Erythroblast (primary cell): ENCODE measurements around the gene RBM43.

Source experiments
- DNase-seq, 2 experiments: peaks; one replicate each; lab custom pipeline; 2025; lab: John Stamatoyannopoulos, UW
- GATA1 ChIP-seq: IDR thresholded peaks from 2 replicates; pipeline ENCODE4 v1.6.1; 2011; ENCODE audit warnings: low read depth, mild to moderate bottlenecking, control low read depth, low read length, moderate library complexity
- POLR2A ChIP-seq: IDR thresholded peaks from 2 replicates; pipeline ENCODE4 v1.6.1; 2011; ENCODE audit warnings: mild to moderate bottlenecking, low read length

RBM43 gene

DNA sequence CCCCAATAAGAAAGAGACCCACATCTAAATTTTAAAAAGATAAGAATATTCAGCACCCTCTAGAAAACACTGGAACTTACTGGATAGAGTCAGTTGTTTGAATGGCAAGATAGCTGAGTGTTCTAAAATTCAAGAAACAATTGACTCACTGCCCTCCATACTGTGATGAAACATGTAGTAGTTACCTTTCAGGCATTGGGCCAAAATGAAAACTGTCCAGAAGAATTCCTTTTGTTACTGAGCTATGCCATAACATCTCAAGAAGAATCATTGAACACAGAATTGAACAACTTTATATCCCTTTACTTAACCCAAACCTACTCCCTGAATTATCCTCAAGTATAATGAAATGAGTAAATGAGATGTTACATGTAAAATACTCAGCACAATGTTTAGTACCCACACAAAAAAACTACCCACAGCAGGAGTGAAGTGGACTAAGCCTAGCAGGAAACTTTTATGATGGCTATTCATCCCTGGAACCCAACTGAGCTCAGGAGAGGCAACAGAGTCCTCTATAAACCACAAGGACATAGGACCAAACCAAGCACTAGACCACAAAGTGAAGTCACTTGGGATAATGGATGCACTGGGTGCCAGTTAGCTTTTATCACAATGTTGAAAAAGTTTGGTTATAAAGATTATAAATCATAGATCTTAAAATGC is 32.7 kb downstream of the RBM43 start:
- DNase-seq, result no peak
- no peak for TF ChIP-seq POLR2A
- no peak for TF ChIP-seq GATA1

DNA sequence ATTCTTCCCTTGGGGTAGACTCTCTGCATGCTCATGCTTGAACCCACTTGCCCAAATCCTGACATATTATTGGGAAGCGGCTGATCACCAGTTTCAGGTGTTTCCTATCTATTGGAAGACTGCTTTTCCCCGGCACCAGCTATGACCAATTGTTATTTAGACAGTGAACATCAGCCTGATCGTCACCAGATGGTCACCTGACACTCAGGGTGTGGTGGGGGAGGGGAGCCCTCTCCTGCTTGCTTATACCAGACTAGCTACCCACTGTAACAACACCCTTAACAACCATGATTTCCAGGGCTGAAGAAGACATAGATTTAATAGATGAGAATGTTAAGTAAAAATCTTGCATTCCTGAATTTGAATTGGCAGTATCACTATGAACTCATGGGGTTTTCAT is 44.3 kb downstream of the RBM43 start:
- no peak for DNase-seq
- TF ChIP-seq POLR2A (no peak), GATA1 (no peak)

DNA sequence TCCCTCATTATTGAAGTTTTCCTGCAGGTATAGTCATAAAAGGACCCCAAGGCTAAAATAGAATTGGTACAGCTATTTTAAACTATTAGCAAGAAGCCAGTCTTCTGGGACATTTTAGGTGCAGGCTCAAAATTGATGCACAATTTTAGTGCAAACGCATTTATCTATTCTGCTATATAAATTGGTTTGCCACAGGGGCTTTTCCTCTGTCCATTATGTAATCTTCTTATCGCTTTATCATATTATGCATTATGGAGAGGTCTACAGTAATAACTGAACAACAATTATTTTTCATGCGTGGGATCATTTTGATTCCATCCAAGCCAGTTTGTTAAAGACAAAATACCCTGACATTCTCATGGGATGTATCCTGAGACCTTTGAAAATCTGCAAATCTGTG is 54.6 kb downstream of the RBM43 start:
- TF ChIP-seq GATA1 (no peak), POLR2A (no peak)
- no peak for DNase-seq

DNA sequence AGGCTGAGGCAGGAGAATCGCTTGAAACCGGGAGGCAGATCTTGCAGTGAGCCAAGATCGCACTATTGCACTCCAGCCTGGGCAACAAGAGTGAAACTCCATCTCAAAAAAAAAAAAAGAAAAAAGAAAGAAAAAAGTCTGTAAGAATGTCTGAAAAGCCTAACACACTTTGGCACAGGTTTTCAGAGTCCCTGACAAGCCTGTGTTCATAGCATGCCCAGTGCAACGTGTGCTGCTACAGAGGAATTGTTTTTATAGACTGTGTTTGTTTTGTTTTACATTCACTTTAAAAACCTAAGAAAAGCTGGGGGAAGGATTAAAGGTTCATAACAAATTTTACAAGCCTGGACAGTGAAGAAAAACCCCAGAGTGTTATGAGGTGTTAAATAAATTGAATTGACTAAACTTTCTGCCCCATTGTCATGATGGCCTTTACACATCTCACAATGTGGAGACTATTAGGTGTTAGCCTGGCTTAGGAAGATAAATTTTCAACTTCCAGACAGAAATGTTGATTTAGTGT is 55.2 kb downstream of the RBM43 start:
- TF ChIP-seq GATA1 (no peak), POLR2A (no peak)
- no peak for DNase-seq

DNA sequence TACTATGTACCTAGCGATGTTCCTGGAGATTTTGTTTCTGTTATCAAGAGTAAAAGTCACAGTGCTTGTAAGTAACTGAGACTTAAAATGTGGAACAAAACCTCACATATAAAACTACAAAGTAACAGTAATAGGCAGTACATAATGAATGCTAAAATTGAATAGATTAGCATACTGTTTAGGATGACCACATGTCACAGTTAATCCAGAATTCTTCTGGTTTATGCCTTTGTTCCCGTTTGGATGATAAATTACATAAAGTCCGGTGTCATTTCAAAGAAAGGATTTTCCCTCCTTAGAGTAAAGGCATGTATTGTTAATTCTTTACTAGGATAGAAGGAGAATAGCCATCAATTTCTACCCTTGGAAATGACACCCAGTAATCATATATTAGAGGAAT is 56.1 kb downstream of the RBM43 start:
- TF ChIP-seq POLR2A, result no peak
- no peak for TF ChIP-seq GATA1
- no peak for DNase-seq

DNA sequence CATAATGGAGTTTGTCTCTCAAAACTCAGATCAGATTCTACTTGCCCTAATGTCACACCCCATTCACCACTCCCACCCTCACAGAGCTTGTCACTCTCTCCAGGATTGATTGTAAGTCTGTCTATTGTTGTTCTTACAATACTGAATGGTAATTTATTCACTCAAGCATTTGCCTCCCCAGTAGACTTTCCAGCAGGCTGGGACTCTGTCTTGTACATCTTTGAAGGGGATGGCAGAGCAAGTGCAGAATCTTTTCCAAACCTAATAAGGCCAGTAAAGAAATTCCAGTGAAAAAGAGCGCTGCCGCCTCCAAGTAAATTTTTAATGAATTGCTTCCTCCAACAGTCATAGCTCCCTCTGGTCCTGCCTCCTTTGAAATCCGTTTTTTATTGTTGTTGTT is 56.9 kb downstream of the RBM43 start:
- TF ChIP-seq GATA1 (no peak), POLR2A (no peak)
- no peak for DNase-seq

DNA sequence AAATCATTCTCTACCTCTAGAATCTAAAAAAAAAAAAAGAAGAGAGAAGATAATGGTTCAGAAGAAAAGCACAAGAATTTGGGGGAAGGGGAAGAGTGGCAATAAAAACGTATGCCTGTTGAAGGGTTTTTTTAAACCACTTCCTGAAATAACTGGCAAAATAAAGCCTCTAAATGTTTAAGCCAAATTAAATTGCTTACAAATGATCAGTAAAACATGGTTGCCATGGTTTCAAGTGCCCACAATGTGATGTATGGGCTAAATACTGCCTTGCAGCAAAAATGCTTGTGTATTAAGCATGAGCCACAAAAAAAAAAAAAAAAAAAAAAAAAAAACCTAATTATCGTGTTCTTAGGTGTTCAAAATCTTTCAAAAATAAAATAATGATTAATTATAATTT is 60.8 kb downstream of the RBM43 start:
- TF ChIP-seq GATA1 (no peak), POLR2A (no peak)
- DNase-seq, result no peak

DNA sequence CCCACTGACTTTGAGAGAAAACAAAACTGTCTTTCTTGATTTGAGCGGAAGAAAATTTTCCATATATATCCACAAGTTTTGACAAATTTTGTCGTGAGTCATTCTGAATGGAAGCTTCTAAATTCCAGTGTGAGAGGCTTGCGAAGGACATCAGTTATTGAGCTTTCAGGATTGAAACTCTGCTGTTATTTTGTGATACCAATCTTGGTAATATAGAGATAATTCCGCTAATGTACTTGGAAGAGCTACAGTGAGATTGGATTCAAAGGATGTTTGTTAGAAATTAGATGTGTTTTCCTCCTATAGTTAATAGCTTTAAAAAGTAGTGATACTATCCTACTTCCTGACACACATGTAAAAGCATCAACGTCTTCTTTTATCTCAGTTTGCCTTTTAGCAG is 61.4 kb downstream of the RBM43 start:
- DNase-seq, result no peak
- TF ChIP-seq GATA1 (no peak), POLR2A (no peak)

DNA sequence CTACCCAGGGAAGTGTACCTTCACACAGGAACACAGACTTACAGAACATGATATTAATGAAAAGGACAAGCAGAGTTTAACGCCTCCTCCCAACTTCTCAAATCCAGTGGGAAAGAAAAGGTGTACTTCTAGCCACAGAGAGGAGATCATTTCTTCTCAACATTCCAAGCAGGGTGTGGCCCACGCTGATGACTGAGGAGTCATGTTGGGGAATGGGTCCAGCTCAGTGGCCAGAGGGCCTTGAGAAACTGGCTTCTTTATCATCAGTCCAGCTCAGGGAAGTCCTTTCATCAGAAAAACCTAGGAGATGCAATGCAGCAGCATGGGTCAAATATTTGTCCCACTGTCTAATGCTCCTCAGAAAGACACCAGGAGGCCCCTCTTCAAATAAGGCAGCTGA is 63.0 kb downstream of the RBM43 start:
- no peak for DNase-seq
- TF ChIP-seq POLR2A, result no peak
- no peak for TF ChIP-seq GATA1
